Esophagus muscularis mucosa (tissue), 4 donors: ENCODE results near the gene BCO2. TPM values are rescaled to one million over a fixed set of nuclear protein-coding genes. Genes with fewer than 3 reads are reported as not detected.
A peak's percentile ranks its signal among the peaks of the same experiment; 100 is the strongest.

Experiments
- DNase-seq: peaks from one replicate; pipeline ENCODE4 v3.0.0-alpha.2; 2017; ENCODE audit errors: extremely low spot score
- H3K27ac ChIP-seq, 4 donors: fragments of 200-600 bp; sonication (generic); replicated peaks in 1 of 4; 1 replicate in 3 of 4; 2 replicates in 1 of 4; pipeline ENCODE4 v1.5.1; 2016 to 2019; ENCODE audit warnings: mild to moderate bottlenecking in 1 of 4
- H3K27me3 ChIP-seq, 4 donors: fragments of 200-600 bp; sonication (generic); one replicate each; pipeline versions ENCODE4 v1.5.1 to v1.6.0; 2016 to 2019
- H3K36me3 ChIP-seq, 4 donors: fragments of 200-600 bp; sonication (generic); one replicate each; pipeline ENCODE4 v1.5.1; 2016 to 2019
- H3K4me1 ChIP-seq, 4 donors: fragments of 200-600 bp; sonication (generic); one replicate each; pipeline ENCODE4 v1.5.1; 2016 to 2019
- H3K4me3 ChIP-seq, 4 donors: fragments of 200-600 bp; sonication (generic); 1 replicate in 2 of 4; 2 replicates in 2 of 4; pipeline ENCODE4 v1.5.1; 2016 to 2019; ENCODE audit warnings: mild to moderate bottlenecking in 4 of 4, moderate library complexity in 1 of 4
- H3K9me3 ChIP-seq, 4 donors: fragments of 200-600 bp; sonication (generic); 1 replicate in 3 of 4; 2 replicates in 1 of 4; pipeline ENCODE4 v1.5.1; 2016 to 2019
- CTCF ChIP-seq, 3 experiments: fragments of 200-600 bp in 2 of 3; fragments of 450-650 bp in 1 of 3; sonication (generic) in 2 of 3; IDR thresholded peaks; one replicate each; pipeline ENCODE4 v1.5.1; 2017 to 2019; ENCODE audit warnings: antibody characterized with exemption in 3 of 3, mild to moderate bottlenecking in 2 of 3, moderate library complexity in 1 of 3
- EP300 ChIP-seq: sonication (generic); formaldehyde crosslinking; IDR thresholded peaks from one replicate; pipeline ENCODE4 v1.6.1; 2017; ENCODE audit warnings: antibody characterized with exemption
- POLR2A ChIP-seq: fragments of 450-650 bp; IDR thresholded peaks from one replicate; pipeline ENCODE4 v1.6.1; 2017; ENCODE audit warnings: antibody characterized with exemption, moderate library complexity, mild to moderate bottlenecking, low read depth
- POLR2AphosphoS5 ChIP-seq, 2 donors: sonication (generic); formaldehyde crosslinking; IDR thresholded peaks; one replicate each; pipeline ENCODE4 v1.6.1; 2017; ENCODE audit warnings: antibody characterized with exemption in 2 of 2
- WGBS: methylation state at CpG from one replicate; pipeline ENCODE4 v1.1.5; 2018; 5-methylcytosine and 5-hydroxymethylcytosine counted together
- intact Hi-C: fragments of 100-400 bp; cut with DNase I; formaldehyde crosslinking; loops from one replicate; pipeline ENCODE4 v1.15.1; 2023
- total RNA-seq, 4 donors: library from RNA; depleted of rRNA; stranded (reverse); fragments of >200 nt; gene quantifications; one replicate each; pipeline versions ENCODE4 v1.1.0 to v1.2.1, GENCODE V29; 2016

The BCO2 gene
- total RNA-seq, 4 donors from 2014 or later: 1.4 to 11.6 (median 3.1) TPM

- H3K27ac ChIP-seq: peak overlapping the region in 1 of 4 donors; percentile 53
- H3K4me3 ChIP-seq: peak overlapping the region in 3 of 4 donors; percentile 31 to 48 (median 36)
- DNase-seq: no peak
- intact Hi-C loops: no loop called here
- H3K9me3 ChIP-seq: no peaks in the 10 kb centered on the region
- TF ChIP-seq EP300 (no peak), POLR2AphosphoS5 (IDR thresholded peaks at IDR 0.05) (no peak), CTCF (IDR thresholded peaks at IDR 0.05) (no peak), POLR2A (no peak)
- WGBS: 76% methylated on average over 6 of the region's 6 CpGs
- no peaks in the 10 kb centered on the region for H3K36me3 ChIP-seq
- no peaks in the 10 kb centered on the region for H3K4me1 ChIP-seq
- no peaks in the 10 kb centered on the region for H3K27me3 ChIP-seq
Measured at GRCh38 chr11:112162761-112163546, 12.4 kb upstream of the BCO2 start.

- Histone ChIP-seq H3K9me3 (no peaks in the 10 kb centered on the region), H3K4me1 (no peaks in the 10 kb centered on the region), H3K36me3 (no peaks in the 10 kb centered on the region), H3K27ac (peak within 1 kb of the TSS in 2 of 4 donors; percentile 37 to 53), H3K4me3 (peak within 1 kb of the TSS; percentile 28 to 48 (median 34)), H3K27me3 (no peaks in the 10 kb centered on the region)
- 71% methylated on average over 12 of the region's 12 CpGs for WGBS
- intact Hi-C loops: no loop called here
- TF ChIP-seq EP300: no peak
- TF ChIP-seq POLR2AphosphoS5 (IDR thresholded peaks at IDR 0.05): peak in 1 of 2 donors; percentile 37
- TF ChIP-seq CTCF (IDR thresholded peaks at IDR 0.05): no peak
- no peak for TF ChIP-seq POLR2A
- no peak for DNase-seq
Measured at GRCh38 chr11:112163875-112164685, 11.2 kb upstream of the BCO2 start, which contains the start of gene IL18. Gene IL18, minus strand, starts transcription at chr11:112164094. Its CDS starts 9,041 bp downstream, at chr11:112155053.

GRCh38 chr11:112165049-112165448, 10.3 kb upstream of the BCO2 start:
- 76% methylated on average over 3 of the region's 3 CpGs for WGBS
- H3K4me3 ChIP-seq: no peak overlapping the region
- intact Hi-C loops: loop anchor here (5.0 kb wide), 1 partner anchor 38 kb away; no protein-coding TSS in a partner anchor
- no peaks in the 10 kb centered on the region for H3K36me3 ChIP-seq
- no peaks in the 10 kb centered on the region for H3K27me3 ChIP-seq
- TF ChIP-seq CTCF (IDR thresholded peaks at IDR 0.05): no peak
- TF ChIP-seq POLR2AphosphoS5 (IDR thresholded peaks at IDR 0.05): no peak
- TF ChIP-seq EP300: no peak
- no peak for TF ChIP-seq POLR2A
- H3K27ac ChIP-seq: no peak overlapping the region
- H3K9me3 ChIP-seq: no peaks in the 10 kb centered on the region
- no peak for DNase-seq
- H3K4me1 ChIP-seq: no peaks in the 10 kb centered on the region

GRCh38 chr11:112166562-112166961, 8.8 kb upstream of the BCO2 start:
- TF ChIP-seq EP300 (no peak), CTCF (IDR thresholded peaks at IDR 0.05) (no peak), POLR2A (no peak), POLR2AphosphoS5 (IDR thresholded peaks at IDR 0.05) (no peak)
- no peaks in the 10 kb centered on the region for H3K4me1 ChIP-seq
- no peak for DNase-seq
- H3K4me3 ChIP-seq: no peak overlapping the region
- no peaks in the 10 kb centered on the region for H3K36me3 ChIP-seq
- no peaks in the 10 kb centered on the region for H3K27me3 ChIP-seq
- 65% methylated on average over 8 of the region's 8 CpGs for WGBS
- intact Hi-C loops: loop anchor here (5.0 kb wide), 1 partner anchor 39 kb away; no protein-coding TSS in a partner anchor
- no peak overlapping the region for H3K27ac ChIP-seq
- no peaks in the 10 kb centered on the region for H3K9me3 ChIP-seq
